GM23248 (cell line): ENCODE results near the gene MYO16.

ENCODE experiments used
- EZH2 ChIP-seq: fragments of 200-600 bp; sonication (generic); IDR thresholded peaks from 2 replicates; pipeline ENCODE4 v1.6.1; 2018; ENCODE audit warnings: antibody characterized with exemption, mild to moderate bottlenecking; ENCODE audit not compliant: insufficient read depth, poor library complexity, severe bottlenecking
- EZH2phosphoT487 ChIP-seq: fragments of 200-600 bp; sonication (generic); IDR thresholded peaks from 2 replicates; pipeline ENCODE4 v1.6.1; 2018; ENCODE audit warnings: antibody characterized with exemption, moderate library complexity, mild to moderate bottlenecking, low read depth; ENCODE audit not compliant: insufficient read depth

GRCh38 chr13:108983273-108983672 is 353.9 kb downstream of the MYO16 start:
- TF ChIP-seq EZH2 (no peak), EZH2phosphoT487 (no peak)
